H9 (cell line): ENCODE results near the gene TEX26. TPM values are rescaled to one million over a fixed set of nuclear protein-coding genes. Genes with fewer than 3 reads are reported as not detected.

ENCODE experiments used
- DNase-seq: peaks from one replicate; pipeline ENCODE4 v3.0.0-alpha.2; 2017
- H2AFZ ChIP-seq: one replicate; pipeline ENCODE4 v1.6.1; 2013; ENCODE audit warnings: mild to moderate bottlenecking, low read length, control low read depth, moderate library complexity
- H2AK5ac ChIP-seq: 2 replicates; pipeline ENCODE4 v1.6.1; 2013; ENCODE audit warnings: low read length, control low read depth, mixed read lengths; ENCODE audit not compliant: insufficient read length
- H2BK120ac ChIP-seq: one replicate; pipeline ENCODE4 v1.6.1; 2013; ENCODE audit warnings: low read depth, mild to moderate bottlenecking, low read length, control low read depth, inconsistent platforms; ENCODE audit not compliant: poor library complexity, severe bottlenecking
- H2BK12ac ChIP-seq: 2 replicates; pipeline ENCODE4 v1.6.1; 2013; ENCODE audit warnings: low read length, control low read depth, mixed read lengths, low read depth; ENCODE audit not compliant: insufficient read length
- H2BK15ac ChIP-seq: 2 replicates; pipeline ENCODE4 v1.6.1; 2013; ENCODE audit warnings: low read depth, low read length, control low read depth
- H2BK20ac ChIP-seq: one replicate; pipeline ENCODE4 v1.6.1; 2013; ENCODE audit warnings: low read depth, mild to moderate bottlenecking, low read length, control low read depth, inconsistent platforms; ENCODE audit not compliant: poor library complexity, severe bottlenecking
- H2BK5ac ChIP-seq: 2 replicates; pipeline ENCODE4 v1.6.1; 2013; ENCODE audit warnings: low read length, control low read depth, mixed read lengths; ENCODE audit not compliant: insufficient read length
- H3K14ac ChIP-seq: 2 replicates; pipeline ENCODE4 v1.6.1; 2013; ENCODE audit warnings: low read length, control low read depth; ENCODE audit not compliant: insufficient read depth
- H3K18ac ChIP-seq: 2 replicates; pipeline ENCODE4 v1.6.1; 2013; ENCODE audit warnings: low read depth, mild to moderate bottlenecking, mixed read lengths, low read length, control low read depth; ENCODE audit not compliant: insufficient read length
- H3K23ac ChIP-seq: 2 replicates; pipeline ENCODE4 v1.6.1; 2013; ENCODE audit warnings: low read length, control low read depth, mixed read lengths, low read depth; ENCODE audit not compliant: insufficient read length
- H3K23me2 ChIP-seq: 2 replicates; pipeline ENCODE4 v1.6.1; 2013; ENCODE audit warnings: low read depth, mild to moderate bottlenecking, mixed read lengths, low read length, control low read depth; ENCODE audit not compliant: insufficient read length, poor library complexity, severe bottlenecking
- H3K27ac ChIP-seq: 2 replicates; pipeline ENCODE4 v1.5.1; 2013; ENCODE audit warnings: low read length, control low read depth, mixed read lengths, low read depth; ENCODE audit not compliant: insufficient read length
- H3K27me3 ChIP-seq: 2 replicates; pipeline ENCODE4 v1.6.1; 2013; ENCODE audit warnings: low read length, control low read depth, inconsistent platforms; ENCODE audit not compliant: insufficient read depth
- H3K4ac ChIP-seq: 2 replicates; pipeline ENCODE4 v1.6.1; 2013; ENCODE audit warnings: low read depth, mild to moderate bottlenecking, control low read depth, inconsistent platforms, low read length, moderate library complexity
- H3K4me1 ChIP-seq: 2 replicates; pipeline ENCODE4 v1.6.1; 2013; ENCODE audit warnings: low read length, control low read depth, inconsistent platforms; ENCODE audit not compliant: insufficient read depth
- H3K4me2 ChIP-seq: 2 replicates; pipeline ENCODE4 v1.6.1; 2013; ENCODE audit warnings: low read length, control low read depth, mixed read lengths; ENCODE audit not compliant: insufficient read length, insufficient read depth
- H3K56ac ChIP-seq: 2 replicates; pipeline ENCODE4 v1.6.1; 2013; ENCODE audit warnings: low read depth, mild to moderate bottlenecking, mixed read lengths, low read length, control low read depth; ENCODE audit not compliant: insufficient read length
- H3K79me1 ChIP-seq: 2 replicates; pipeline ENCODE4 v1.6.1; 2013; ENCODE audit warnings: low read depth, mild to moderate bottlenecking, moderate library complexity, low read length, control low read depth, inconsistent platforms; ENCODE audit not compliant: insufficient read depth, poor library complexity, severe bottlenecking
- H3K79me2 ChIP-seq: 2 replicates; pipeline ENCODE4 v1.6.1; 2013; ENCODE audit warnings: low read length, control low read depth, inconsistent platforms; ENCODE audit not compliant: insufficient read depth
- H3K9ac ChIP-seq: 2 replicates; pipeline ENCODE4 v1.6.1; 2013; ENCODE audit warnings: low read length, control low read depth, mixed read lengths; ENCODE audit not compliant: insufficient read length; ENCODE audit errors: extremely low read depth
- H3K9me3 ChIP-seq: one replicate; pipeline ENCODE4 v1.6.1; 2013; ENCODE audit warnings: low read depth, low read length, inconsistent platforms; ENCODE audit not compliant: control insufficient read depth
- H3T11ph ChIP-seq: one replicate; pipeline ENCODE4 v1.6.1; 2013; ENCODE audit warnings: mild to moderate bottlenecking, low read length, control low read depth, inconsistent platforms
- H4K20me1 ChIP-seq: one replicate; pipeline ENCODE4 v1.6.1; 2013; ENCODE audit not compliant: control insufficient read depth, insufficient read length, insufficient read depth
- H4K5ac ChIP-seq: 2 replicates; pipeline ENCODE4 v1.6.1; 2013; ENCODE audit warnings: low read depth, mild to moderate bottlenecking, mixed read lengths, low read length, control low read depth; ENCODE audit not compliant: insufficient read length
- H4K8ac ChIP-seq: replicated peaks from 2 replicates; pipeline ENCODE4 v1.6.1; 2013; ENCODE audit warnings: low read length, control low read depth, mixed read lengths, low read depth; ENCODE audit not compliant: insufficient read length
- H4K91ac ChIP-seq: 2 replicates; pipeline ENCODE4 v1.6.1; 2013; ENCODE audit warnings: low read depth, mild to moderate bottlenecking, moderate library complexity, mixed read lengths, low read length, control low read depth; ENCODE audit not compliant: insufficient read length
- H3K27ac Mint-ChIP-seq, 3 experiments: 2 replicates in 2 of 3; 3 replicates in 1 of 3; pipeline ENCODE4 v1.8.0; 2020 to 2021; ENCODE audit warnings: mixed read lengths in 3 of 3, mild to moderate bottlenecking in 1 of 3, moderate library complexity in 1 of 3
- H3K27me3 Mint-ChIP-seq: 2 replicates; pipeline ENCODE4 v1.8.0; 2021; ENCODE audit warnings: low read depth, mild to moderate bottlenecking, moderate library complexity, mixed read lengths
- H3K36me3 Mint-ChIP-seq, 3 experiments: 2 replicates in 2 of 3; 3 replicates in 1 of 3; pipeline ENCODE4 v1.8.0; 2020 to 2021; ENCODE audit warnings: low read depth in 3 of 3, mixed read lengths in 3 of 3; ENCODE audit not compliant: insufficient read depth in 1 of 3
- H3K4me1 Mint-ChIP-seq, 2 experiments: 2 replicates each; pipeline ENCODE4 v1.8.0; 2020; ENCODE audit warnings: mixed read lengths in 2 of 2
- H3K4me3 Mint-ChIP-seq, 2 experiments: 2 replicates in 1 of 2; 3 replicates in 1 of 2; pipeline ENCODE4 v1.8.0; 2020 to 2021; ENCODE audit warnings: mild to moderate bottlenecking in 2 of 2, mixed read lengths in 2 of 2, moderate library complexity in 1 of 2
- H3K9me3 Mint-ChIP-seq, 2 experiments: 2 replicates in 1 of 2; 3 replicates in 1 of 2; pipeline ENCODE4 v1.8.0; 2020; ENCODE audit warnings: mild to moderate bottlenecking in 2 of 2, mixed read lengths in 2 of 2, moderate library complexity in 1 of 2
- CTCF ChIP-seq: fragments of 200-600 bp; sonication (generic); conservative IDR thresholded peaks from 3 replicates; pipeline ENCODE4 v1.8.0; 2021; ENCODE audit warnings: antibody characterized with exemption, mild to moderate bottlenecking
- WGBS: extraction: QIAGEN DNeasy Blood & Tissue Kit; methylation state at CpG from one replicate; pipeline ENCODE4 v1.1.7; 2013; ENCODE audit warnings: missing lambda C conversion rate, low lambda C conversion rate, mixed read lengths; ENCODE audit not compliant: insufficient read length; ENCODE audit errors: extremely low coverage; 5-methylcytosine and 5-hydroxymethylcytosine counted together
- total RNA-seq: library from RNA; stranded (reverse); gene quantifications from 2 replicates; pipeline ENCODE4 v1.2.1, GENCODE V29; 2021

Gene TEX26
- total RNA-seq, 1 experiment from 2014 or later = not detected

- no peak overlapping the region for H2BK5ac ChIP-seq
- Mint-ChIP-seq H3K4me1 (peaks cover 23 to 30% of the 10 kb centered on the region in 2 experiments), H3K36me3 (no peaks in the 10 kb centered on the region), H3K27me3 (no peaks in the 10 kb centered on the region), H3K9me3 (no peaks in the 10 kb centered on the region), H3K27ac (no peak overlapping the region), H3K4me3 (no peak overlapping the region)
- H4K8ac ChIP-seq = no peak overlapping the region
- peaks cover 4% of the 10 kb centered on the region; the same call in 1 of the 2 replicates for H3K4me1 ChIP-seq
- H3T11ph ChIP-seq = no peak overlapping the region
- no peaks in the 10 kb centered on the region for H3K27me3 ChIP-seq
- H4K91ac ChIP-seq = no peak overlapping the region
- H3K27ac ChIP-seq = no peak overlapping the region
- no peak overlapping the region for H2AK5ac ChIP-seq
- no peaks in the 10 kb centered on the region for H4K20me1 ChIP-seq
- H3K79me1 ChIP-seq = no peaks in the 10 kb centered on the region
- no peak for TF ChIP-seq CTCF
- H3K23me2 ChIP-seq = no peaks in the 10 kb centered on the region
- H2BK12ac ChIP-seq = no peak overlapping the region
- no peak overlapping the region for H3K4me2 ChIP-seq
- H2BK15ac ChIP-seq = no peak overlapping the region
- no CpG with 5 or more reads among the region's 3 CpGs for WGBS
- H3K9me3 ChIP-seq = no peaks in the 10 kb centered on the region
- H4K5ac ChIP-seq = no peak overlapping the region
- H3K23ac ChIP-seq = no peak overlapping the region
- H3K56ac ChIP-seq = no peak overlapping the region
- no peak overlapping the region for H3K4ac ChIP-seq
- DNase-seq = no peak
- no peak overlapping the region for H2AFZ ChIP-seq
- H2BK120ac ChIP-seq = no peak overlapping the region
- no peak overlapping the region for H3K14ac ChIP-seq
- no peaks in the 10 kb centered on the region for H3K79me2 ChIP-seq
- H2BK20ac ChIP-seq = no peak overlapping the region
- H3K9ac ChIP-seq = no peak overlapping the region
- no peak overlapping the region for H3K18ac ChIP-seq
Observed at GRCh38 chr13:30982506-30982905, 50.0 kb downstream of the TEX26 start.
